Gastroesophageal sphincter (tissue), 4 donors: ENCODE results near the gene FOXP4. TPM values are rescaled to one million over a fixed set of nuclear protein-coding genes. Genes with fewer than 3 reads are reported as not detected.

Experiments used
- ATAC-seq: fragments of 150-250 bp; one replicate; pipeline ENCODE4 v1.9.1; 2016; ENCODE audit warnings: mild to moderate bottlenecking, moderate library complexity
- H3K27ac ChIP-seq, 4 donors: fragments of 200-600 bp; sonication (generic) in 3 of 4; 1 replicate in 3 of 4; 2 replicates in 1 of 4; pipeline ENCODE4 v1.5.1; 2016 to 2019
- H3K27me3 ChIP-seq: fragments of 200-600 bp; sonication (generic); one replicate; pipeline ENCODE4 v1.5.1; 2019
- H3K36me3 ChIP-seq, 2 donors: fragments of 200-600 bp; sonication (generic); one replicate each; pipeline ENCODE4 v1.5.1; 2019; ENCODE audit warnings: control low read depth in 1 of 2
- H3K4me1 ChIP-seq, 3 donors: fragments of 200-600 bp; sonication (generic); 1 replicate in 2 of 3; 2 replicates in 1 of 3; pipeline ENCODE4 v1.5.1; 2016 to 2019; ENCODE audit warnings: control low read depth in 2 of 3
- H3K4me3 ChIP-seq, 2 donors: fragments of 200-600 bp; sonication (generic); one replicate each; pipeline ENCODE4 v1.5.1; 2019; ENCODE audit warnings: mild to moderate bottlenecking in 1 of 2, moderate library complexity in 1 of 2
- H3K9me3 ChIP-seq, 3 donors: fragments of 200-600 bp; sonication (generic); one replicate each; pipeline ENCODE4 v1.5.1; 2017 to 2019; ENCODE audit warnings: control low read depth in 2 of 3
- EP300 ChIP-seq: sonication (generic); formaldehyde crosslinking; IDR thresholded peaks from one replicate; pipeline ENCODE4 v1.6.1; 2017; ENCODE audit warnings: antibody characterized with exemption, mild to moderate bottlenecking
- POLR2A ChIP-seq, 2 donors: fragments of 450-650 bp; IDR thresholded peaks; one replicate each; pipeline ENCODE4 v1.6.1; 2017; ENCODE audit warnings: antibody characterized with exemption in 2 of 2, mild to moderate bottlenecking in 2 of 2, moderate library complexity in 1 of 2
- POLR2AphosphoS5 ChIP-seq: sonication (generic); formaldehyde crosslinking; IDR thresholded peaks from one replicate; pipeline ENCODE4 v1.6.1; 2017; ENCODE audit warnings: antibody characterized with exemption
- WGBS, 2 donors: methylation state at CpG; one replicate each; pipeline ENCODE4 v1.1.5; 2018; ENCODE audit warnings: low coverage in 1 of 2; 5-methylcytosine and 5-hydroxymethylcytosine counted together
- total RNA-seq, 4 donors: library from RNA; depleted of rRNA; stranded (reverse); fragments of >200 nt; gene quantifications; one replicate each; pipeline ENCODE4 v1.1.0, GENCODE V29; 2016
- TF ChIP-seq, protein P1 (sequence below), 4 experiments: fragments of 200-600 bp in 2 of 4; fragments of 450-650 bp in 2 of 4; sonication (generic) in 1 of 4; IDR thresholded peaks; one replicate each; pipeline ENCODE4 v1.5.1; 2017 to 2019; ENCODE audit warnings: antibody characterized with exemption in 4 of 4, mild to moderate bottlenecking in 2 of 4, moderate library complexity in 2 of 4

The FOXP4 gene
- total RNA-seq, 4 donors from 2014 or later: 8.2 to 25.8 (median 11.7) TPM

DNA sequence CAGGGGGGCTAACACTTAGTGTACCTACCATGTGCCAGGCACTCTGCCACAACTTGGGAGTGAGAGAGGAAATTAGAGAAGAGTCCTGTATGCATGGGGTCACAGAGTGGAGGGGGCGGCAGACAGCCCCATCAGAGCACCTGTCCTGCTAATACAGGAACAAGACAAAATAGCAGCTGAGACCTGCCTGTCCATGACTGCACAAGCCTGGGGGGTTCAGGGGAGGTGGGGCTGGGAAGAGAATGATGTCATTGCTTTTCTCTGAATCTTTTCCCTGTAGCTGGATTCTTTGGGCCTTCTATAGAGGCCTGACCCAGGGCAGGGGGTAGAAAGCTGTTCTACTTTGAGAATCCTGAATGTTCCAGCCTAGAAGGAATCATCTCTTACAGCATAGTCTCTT lies 37.4 kb downstream of the FOXP4 start:
- Histone ChIP-seq H3K4me1 (peaks cover 0 to 19% (median 2%) of the 10 kb centered on the region in 3 donors), H3K27me3 (no peaks in the 10 kb centered on the region), H3K36me3 (peaks cover 0 to 48% of the 10 kb centered on the region in 2 donors), H3K27ac (no peak overlapping the region), H3K4me3 (no peak overlapping the region), H3K9me3 (no peaks in the 10 kb centered on the region)
- TF ChIP-seq POLR2A (IDR thresholded peaks at IDR 0.05): no peak
- no peak for TF ChIP-seq POLR2AphosphoS5
- TF ChIP-seq, protein P1, sequence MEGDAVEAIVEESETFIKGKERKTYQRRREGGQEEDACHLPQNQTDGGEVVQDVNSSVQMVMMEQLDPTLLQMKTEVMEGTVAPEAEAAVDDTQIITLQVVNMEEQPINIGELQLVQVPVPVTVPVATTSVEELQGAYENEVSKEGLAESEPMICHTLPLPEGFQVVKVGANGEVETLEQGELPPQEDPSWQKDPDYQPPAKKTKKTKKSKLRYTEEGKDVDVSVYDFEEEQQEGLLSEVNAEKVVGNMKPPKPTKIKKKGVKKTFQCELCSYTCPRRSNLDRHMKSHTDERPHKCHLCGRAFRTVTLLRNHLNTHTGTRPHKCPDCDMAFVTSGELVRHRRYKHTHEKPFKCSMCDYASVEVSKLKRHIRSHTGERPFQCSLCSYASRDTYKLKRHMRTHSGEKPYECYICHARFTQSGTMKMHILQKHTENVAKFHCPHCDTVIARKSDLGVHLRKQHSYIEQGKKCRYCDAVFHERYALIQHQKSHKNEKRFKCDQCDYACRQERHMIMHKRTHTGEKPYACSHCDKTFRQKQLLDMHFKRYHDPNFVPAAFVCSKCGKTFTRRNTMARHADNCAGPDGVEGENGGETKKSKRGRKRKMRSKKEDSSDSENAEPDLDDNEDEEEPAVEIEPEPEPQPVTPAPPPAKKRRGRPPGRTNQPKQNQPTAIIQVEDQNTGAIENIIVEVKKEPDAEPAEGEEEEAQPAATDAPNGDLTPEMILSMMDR (IDR thresholded peaks at IDR 0.05): no peak
- no peak for TF ChIP-seq EP300
- ATAC-seq: no peak
- 100% methylated on average over 1 of the region's 1 CpG; no CpG with 5 or more reads in 1 of the 2 donors for WGBS, 2 donors

- ATAC-seq: no peak
- Histone ChIP-seq H3K4me1 (peaks cover 0 to 13% (median 0%) of the 10 kb centered on the region in 3 donors), H3K9me3 (no peaks in the 10 kb centered on the region), H3K4me3 (no peak overlapping the region), H3K36me3 (peaks cover 0 to 55% of the 10 kb centered on the region in 2 donors), H3K27ac (no peak overlapping the region), H3K27me3 (no peaks in the 10 kb centered on the region)
- 82% methylated on average over 2 of the region's 6 CpGs; no CpG with 5 or more reads in 1 of the 2 donors for WGBS, 2 donors
- no peak for TF ChIP-seq POLR2A (IDR thresholded peaks at IDR 0.05)
- TF ChIP-seq POLR2AphosphoS5: no peak
- TF ChIP-seq, protein P1 (IDR thresholded peaks at IDR 0.05): no peak
- TF ChIP-seq EP300: no peak
Observed at GRCh38 chr6:41584205-41584604, 38.0 kb downstream of the FOXP4 start.

- no peak overlapping the region for H3K4me3 ChIP-seq
- H3K9me3 ChIP-seq: no peaks in the 10 kb centered on the region
- ATAC-seq: no peak
- H3K27ac ChIP-seq: no peak overlapping the region
- TF ChIP-seq POLR2AphosphoS5 (no peak), EP300 (no peak), POLR2A (IDR thresholded peaks at IDR 0.05) (no peak)
- TF ChIP-seq, protein P1 (IDR thresholded peaks at IDR 0.05): no peak
- H3K4me1 ChIP-seq: peaks cover 0 to 13% (median 0%) of the 10 kb centered on the region in 3 donors
- no peaks in the 10 kb centered on the region for H3K27me3 ChIP-seq
- peaks cover 0 to 60% of the 10 kb centered on the region in 2 donors for H3K36me3 ChIP-seq
- 82% methylated on average over 2 of the region's 11 CpGs; no CpG with 5 or more reads in 1 of the 2 donors for WGBS, 2 donors
Observed at GRCh38 chr6:41584668-41585205, 38.6 kb downstream of the FOXP4 start.

DNA sequence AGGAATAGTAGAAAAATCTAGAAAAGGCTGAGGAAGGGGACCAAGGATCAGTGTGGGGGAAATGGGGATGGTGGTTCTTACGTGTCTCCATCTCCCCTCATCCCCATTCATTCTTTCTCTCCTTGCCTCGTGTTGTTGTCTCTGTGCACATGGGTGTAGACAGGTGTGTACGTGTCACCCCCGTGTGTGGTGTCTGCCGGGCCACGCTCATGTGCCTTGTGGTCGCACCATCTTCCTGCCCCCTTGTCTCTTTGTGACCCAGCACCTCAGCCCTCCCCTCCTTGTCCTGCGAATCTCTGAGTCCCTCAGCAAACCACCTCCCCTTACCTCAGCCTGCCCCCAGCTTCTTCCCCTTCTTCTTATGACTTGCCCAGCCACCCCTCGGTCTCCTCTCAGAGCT lies 39.4 kb downstream of the FOXP4 start:
- TF ChIP-seq POLR2AphosphoS5 (no peak), EP300 (no peak), POLR2A (IDR thresholded peaks at IDR 0.05) (no peak)
- TF ChIP-seq, protein P1 (IDR thresholded peaks at IDR 0.05): no peak
- 60 to 82% methylated on average over 1 to 9 of the region's 9 CpGs for WGBS, 2 donors
- peaks cover 0 to 69% of the 10 kb centered on the region in 2 donors for H3K36me3 ChIP-seq
- no peaks in the 10 kb centered on the region for H3K27me3 ChIP-seq
- H3K4me1 ChIP-seq: peaks cover 0 to 12% (median 0%) of the 10 kb centered on the region in 3 donors
- ATAC-seq: no peak
- H3K9me3 ChIP-seq: no peaks in the 10 kb centered on the region
- H3K4me3 ChIP-seq: no peak overlapping the region
- no peak overlapping the region for H3K27ac ChIP-seq
